Measurements from ENCODE around the gene CBX4.
A peak's percentile ranks its signal among the peaks of the same experiment; 100 is the strongest.

CBX4 gene

DNA sequence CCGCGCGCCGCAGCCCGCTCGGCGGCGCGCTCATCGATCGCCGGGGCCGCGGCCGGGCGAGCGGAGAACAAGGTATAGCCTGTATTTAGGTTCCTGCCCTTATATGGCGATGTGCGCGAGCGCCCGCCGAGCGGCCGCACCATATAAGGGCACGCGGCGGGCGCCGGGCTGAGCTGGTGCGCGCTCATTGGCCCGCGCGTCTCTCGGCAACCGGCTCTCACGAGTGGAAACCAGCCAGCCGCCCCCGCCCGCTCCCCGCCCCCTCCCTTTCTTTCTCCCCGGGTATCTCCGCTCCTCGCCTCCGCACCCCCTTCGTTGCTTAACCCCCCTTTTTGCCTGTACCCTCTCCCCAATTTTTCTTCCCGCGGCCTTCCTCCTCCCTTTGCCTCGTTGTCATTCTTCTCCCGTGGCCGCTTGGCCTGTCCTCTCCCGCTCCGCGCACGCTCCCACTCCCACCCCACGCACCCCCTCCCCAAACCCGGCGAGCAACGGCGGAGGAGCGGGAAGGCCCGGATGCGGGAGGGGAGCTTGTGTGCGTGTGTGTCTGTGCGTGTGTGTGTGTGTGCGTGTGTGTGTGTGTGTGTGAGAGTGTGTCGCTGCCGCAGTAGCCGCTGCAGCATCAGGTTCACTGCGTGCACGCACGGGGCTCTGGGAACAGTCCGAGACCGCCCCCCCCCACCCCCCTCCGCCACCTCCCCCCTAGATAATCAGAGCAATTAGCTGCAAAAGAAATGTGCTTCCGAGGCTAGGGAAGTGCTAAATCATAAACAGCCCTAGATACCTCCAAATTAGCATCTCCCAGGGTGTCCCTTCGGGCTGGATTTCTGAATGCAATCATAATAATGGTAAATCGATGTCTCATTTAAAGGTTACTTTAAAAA is 28.9 kb downstream of the CBX4 start (continued):
- TF ChIP-seq ZIC2 (tag by site-specific recombination; IDR thresholded peaks at IDR 0.05) (peak; percentile 12; the same call in 1 of the 2 replicates), KLF16 (tag by site-specific recombination; IDR thresholded peaks at IDR 0.05) (peak; percentile 85), SP7 (tag by site-specific recombination; IDR thresholded peaks at IDR 0.05) (peak; percentile 80), ZNF221 (tag by site-specific recombination; IDR thresholded peaks at IDR 0.05; ENCODE audit: borderline replicate concordance) (no peak), EGR2 (tag by site-specific recombination; IDR thresholded peaks at IDR 0.05; ENCODE audit: low read depth) (peak; percentile 93), GLIS1 (tag by site-specific recombination; IDR thresholded peaks at IDR 0.05) (peak; percentile 46; the same call in 1 of the 2 replicates), ZNF394 (tag by site-specific recombination; IDR thresholded peaks at IDR 0.05; ENCODE audit: borderline replicate concordance) (peak; percentile 11; the same call in 1 of the 2 replicates), BCL11B (tag by site-specific recombination; IDR thresholded peaks at IDR 0.05; ENCODE audit: low read depth) (peak; percentile 16; the same call in 1 of the 2 replicates)
- TF ChIP-seq, protein P1, sequence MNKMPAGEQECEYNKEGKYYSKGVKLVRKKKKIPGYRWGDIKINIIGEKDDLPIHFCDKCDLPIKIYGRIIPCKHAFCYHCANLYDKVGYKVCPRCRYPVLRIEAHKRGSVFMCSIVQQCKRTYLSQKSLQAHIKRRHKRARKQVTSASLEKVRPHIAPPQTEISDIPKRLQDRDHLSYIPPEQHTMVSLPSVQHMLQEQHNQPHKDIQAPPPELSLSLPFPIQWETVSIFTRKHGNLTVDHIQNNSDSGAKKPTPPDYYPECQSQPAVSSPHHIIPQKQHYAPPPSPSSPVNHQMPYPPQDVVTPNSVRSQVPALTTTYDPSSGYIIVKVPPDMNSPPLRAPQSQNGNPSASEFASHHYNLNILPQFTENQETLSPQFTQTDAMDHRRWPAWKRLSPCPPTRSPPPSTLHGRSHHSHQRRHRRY (tag by site-specific recombination; IDR thresholded peaks at IDR 0.05), result no peak

DNA sequence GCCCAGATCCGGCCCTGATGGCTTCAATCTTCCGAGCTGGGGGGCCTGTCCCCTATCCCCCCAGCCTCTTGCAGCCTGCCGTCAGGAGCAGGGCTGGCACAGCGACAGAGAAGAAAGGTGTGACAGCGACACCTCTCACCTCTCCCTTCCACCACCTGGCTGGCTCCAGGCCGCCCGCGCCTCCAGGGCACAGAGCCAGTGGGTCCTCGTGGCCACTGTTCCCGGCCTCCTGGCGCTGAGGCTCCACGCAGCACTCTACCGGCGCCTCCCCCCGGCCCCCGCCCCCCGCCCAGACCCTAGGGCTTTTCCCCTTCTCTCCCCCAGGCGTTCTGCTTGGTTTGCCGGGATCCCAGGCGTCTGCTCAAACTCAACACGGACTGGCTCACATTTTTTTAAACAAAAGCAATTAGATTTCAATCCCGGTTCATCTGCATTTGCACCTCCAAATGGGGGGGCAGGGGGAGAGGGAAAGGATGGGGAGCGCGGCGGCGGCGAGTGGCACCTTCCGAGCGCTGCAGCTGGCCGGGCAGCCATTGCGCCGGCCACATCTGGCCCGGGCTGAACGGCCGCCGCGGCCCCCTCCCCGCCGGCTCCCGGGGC is 29.6 kb downstream of the CBX4 start:
- Histone ChIP-seq H3K27ac (ENCODE audit: extremely low read depth, low read depth, low read length) (no peak overlapping the region; the same call in 1 of the 2 replicates), H3K4me1 (ENCODE audit: control insufficient read depth, insufficient read depth, low read length) (peaks cover 17% of the 10 kb centered on the region), H3K4me3 (ENCODE audit: low read depth, low read length) (peak overlapping the region; percentile 19), H3K36me3 (ENCODE audit: control insufficient read depth in 2 of 2, insufficient read depth in 1 of 2, low read length in 2 of 2) (no peaks in the 10 kb centered on the region), H3K9me3 (ENCODE audit: control insufficient read depth, insufficient read depth, low read depth, low read length) (no peaks in the 10 kb centered on the region)
- CTCF ChIA-PET, result interaction anchor here (0.6 to 2.6 kb wide), 11 partner anchors 12 to 183 kb away, joined by 6 to 18 read pairs (median 8); partner anchors contain the start of gene CBX4
- TF ChIP-seq, protein P2, sequence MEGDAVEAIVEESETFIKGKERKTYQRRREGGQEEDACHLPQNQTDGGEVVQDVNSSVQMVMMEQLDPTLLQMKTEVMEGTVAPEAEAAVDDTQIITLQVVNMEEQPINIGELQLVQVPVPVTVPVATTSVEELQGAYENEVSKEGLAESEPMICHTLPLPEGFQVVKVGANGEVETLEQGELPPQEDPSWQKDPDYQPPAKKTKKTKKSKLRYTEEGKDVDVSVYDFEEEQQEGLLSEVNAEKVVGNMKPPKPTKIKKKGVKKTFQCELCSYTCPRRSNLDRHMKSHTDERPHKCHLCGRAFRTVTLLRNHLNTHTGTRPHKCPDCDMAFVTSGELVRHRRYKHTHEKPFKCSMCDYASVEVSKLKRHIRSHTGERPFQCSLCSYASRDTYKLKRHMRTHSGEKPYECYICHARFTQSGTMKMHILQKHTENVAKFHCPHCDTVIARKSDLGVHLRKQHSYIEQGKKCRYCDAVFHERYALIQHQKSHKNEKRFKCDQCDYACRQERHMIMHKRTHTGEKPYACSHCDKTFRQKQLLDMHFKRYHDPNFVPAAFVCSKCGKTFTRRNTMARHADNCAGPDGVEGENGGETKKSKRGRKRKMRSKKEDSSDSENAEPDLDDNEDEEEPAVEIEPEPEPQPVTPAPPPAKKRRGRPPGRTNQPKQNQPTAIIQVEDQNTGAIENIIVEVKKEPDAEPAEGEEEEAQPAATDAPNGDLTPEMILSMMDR (tag by site-specific recombination; IDR thresholded peaks at IDR 0.05), result no peak
- peak; percentile 65 for TF ChIP-seq ZNF335 (tag by site-specific recombination; conservative IDR thresholded peaks at IDR 0.05)
- TF ChIP-seq ZNF24 (tag by site-specific recombination; IDR thresholded peaks at IDR 0.05), result no peak
- no peak for TF ChIP-seq ZNF266 (tag by site-specific recombination; IDR thresholded peaks at IDR 0.05; ENCODE audit: low read depth)
- TF ChIP-seq ZNF600 (tag by site-specific recombination; IDR thresholded peaks at IDR 0.05), result no peak
- TF ChIP-seq ZNF341 (tag by site-specific recombination; IDR thresholded peaks at IDR 0.05; ENCODE audit: low read depth), result no peak
- POLR2A ChIA-PET, result interaction anchor here (0.6 to 5.4 kb wide), 9 partner anchors 12 to 236 kb away, joined by 3 to 74 read pairs (median 8); partner anchors contain the start of genes CBX4 and CBX8

DNA sequence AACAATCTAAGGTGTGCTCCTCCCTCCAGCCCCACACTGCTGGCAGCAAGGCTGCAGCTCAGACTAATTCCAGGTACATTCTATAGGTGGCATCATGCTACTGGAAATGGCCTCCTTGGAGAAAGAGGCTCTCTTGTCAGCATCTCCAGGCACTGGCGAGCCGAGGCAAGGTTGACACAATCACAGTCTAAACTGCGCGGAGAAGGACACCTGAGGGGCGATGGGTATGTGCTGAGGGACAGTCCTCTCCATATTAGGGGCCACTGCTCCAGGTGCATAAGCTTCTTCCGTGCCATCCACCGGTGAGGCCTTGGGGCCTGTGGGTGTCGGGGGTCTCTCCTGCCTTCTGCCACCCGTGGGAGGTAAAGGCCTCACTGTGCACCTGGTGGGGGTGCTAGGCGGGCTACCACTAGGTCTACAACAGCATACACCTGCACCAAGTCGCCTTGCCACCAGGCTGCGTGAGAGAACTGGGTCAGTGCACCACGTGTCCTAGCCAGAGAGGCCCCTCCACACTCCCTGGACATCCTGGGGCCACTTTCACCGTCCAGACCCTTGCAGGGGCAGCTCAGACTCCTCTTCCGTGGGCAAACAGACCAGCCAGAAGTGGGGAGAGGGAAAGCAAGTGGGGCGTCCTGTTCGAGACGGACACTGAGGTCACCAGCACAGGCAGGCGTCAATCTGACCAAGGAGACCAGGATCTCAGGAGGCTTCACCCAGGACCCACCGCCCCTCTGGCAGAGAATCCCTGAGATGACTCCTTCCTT is 30.3 kb downstream of the CBX4 start:
- ChIA-PET POLR2A (interaction anchor here (0.8 to 4.0 kb wide), 4 partner anchors 12 to 200 kb away, joined by 3 to 24 read pairs (median 10); partner anchors contain the start of genes CBX4 and CBX8), CTCF (interaction anchor here (0.5 to 4.1 kb wide), 29 partner anchors 9 to 1038 kb away, joined by 3 to 18 read pairs (median 4); partner anchors contain the start of genes CBX4 and CBX8)
- Histone ChIP-seq H3K4me1 (ENCODE audit: control insufficient read depth, insufficient read depth, low read length) (peaks cover 17% of the 10 kb centered on the region), H3K9me3 (ENCODE audit: control insufficient read depth, insufficient read depth, low read depth, low read length) (no peaks in the 10 kb centered on the region), H3K4me3 (ENCODE audit: low read depth, low read length) (no peak overlapping the region), H3K36me3 (ENCODE audit: control insufficient read depth in 2 of 2, insufficient read depth in 1 of 2, low read length in 2 of 2) (no peaks in the 10 kb centered on the region), H3K27ac (ENCODE audit: extremely low read depth, low read depth, low read length) (no peak overlapping the region)
- TF ChIP-seq, protein P3, sequence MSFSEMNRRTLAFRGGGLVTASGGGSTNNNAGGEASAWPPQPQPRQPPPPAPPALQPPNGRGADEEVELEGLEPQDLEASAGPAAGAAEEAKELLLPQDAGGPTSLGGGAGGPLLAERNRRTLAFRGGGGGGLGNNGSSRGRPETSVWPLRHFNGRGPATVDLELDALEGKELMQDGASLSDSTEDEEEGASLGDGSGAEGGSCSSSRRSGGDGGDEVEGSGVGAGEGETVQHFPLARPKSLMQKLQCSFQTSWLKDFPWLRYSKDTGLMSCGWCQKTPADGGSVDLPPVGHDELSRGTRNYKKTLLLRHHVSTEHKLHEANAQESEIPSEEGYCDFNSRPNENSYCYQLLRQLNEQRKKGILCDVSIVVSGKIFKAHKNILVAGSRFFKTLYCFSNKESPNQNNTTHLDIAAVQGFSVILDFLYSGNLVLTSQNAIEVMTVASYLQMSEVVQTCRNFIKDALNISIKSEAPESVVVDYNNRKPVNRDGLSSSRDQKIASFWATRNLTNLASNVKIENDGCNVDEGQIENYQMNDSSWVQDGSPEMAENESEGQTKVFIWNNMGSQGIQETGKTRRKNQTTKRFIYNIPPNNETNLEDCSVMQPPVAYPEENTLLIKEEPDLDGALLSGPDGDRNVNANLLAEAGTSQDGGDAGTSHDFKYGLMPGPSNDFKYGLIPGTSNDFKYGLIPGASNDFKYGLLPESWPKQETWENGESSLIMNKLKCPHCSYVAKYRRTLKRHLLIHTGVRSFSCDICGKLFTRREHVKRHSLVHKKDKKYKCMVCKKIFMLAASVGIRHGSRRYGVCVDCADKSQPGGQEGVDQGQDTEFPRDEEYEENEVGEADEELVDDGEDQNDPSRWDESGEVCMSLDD (tag by site-specific recombination; IDR thresholded peaks at IDR 0.05), result 0 out of 2 replicates have a peak, but pooled peaks have one; percentile 13
- TF ChIP-seq GLIS1 (tag by site-specific recombination; IDR thresholded peaks at IDR 0.05), result 0 out of 2 replicates have a peak, but pooled peaks have one; percentile 10
- peak; percentile 64 for TF ChIP-seq ZNF654 (tag by site-specific recombination; IDR thresholded peaks at IDR 0.05; ENCODE audit: low read depth)
- 0 out of 2 replicates have a peak, but pooled peaks have one; percentile 10 for TF ChIP-seq IKZF3 (tag by site-specific recombination; IDR thresholded peaks at IDR 0.05)
- no peak for TF ChIP-seq ZNF433 (tag by site-specific recombination; IDR thresholded peaks at IDR 0.05; ENCODE audit: low read depth)
- TF ChIP-seq, protein P4, sequence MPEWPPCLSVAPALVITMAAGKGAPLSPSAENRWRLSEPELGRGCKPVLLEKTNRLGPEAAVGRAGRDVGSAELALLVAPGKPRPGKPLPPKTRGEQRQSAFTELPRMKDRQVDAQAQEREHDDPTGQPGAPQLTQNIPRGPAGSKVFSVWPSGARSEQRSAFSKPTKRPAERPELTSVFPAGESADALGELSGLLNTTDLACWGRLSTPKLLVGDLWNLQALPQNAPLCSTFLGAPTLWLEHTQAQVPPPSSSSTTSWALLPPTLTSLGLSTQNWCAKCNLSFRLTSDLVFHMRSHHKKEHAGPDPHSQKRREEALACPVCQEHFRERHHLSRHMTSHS (tag by site-specific recombination; IDR thresholded peaks at IDR 0.05), result no peak
- TF ChIP-seq SALL2 (tag by site-specific recombination; IDR thresholded peaks at IDR 0.05; ENCODE audit: borderline replicate concordance), result no peak
